B cell (primary cell): Measurements from ENCODE around the gene KLHL13. TPM values are rescaled to one million over a fixed set of nuclear protein-coding genes. Genes with fewer than 3 reads are reported as not detected.

Source experiments
- ATAC-seq: fragments of 200-7000 bp; cut with Tn5 transposase; one replicate; pipeline ENCODE4 v1.10.0; 2021; ENCODE audit warnings: low read depth, mild to moderate bottlenecking, moderate number of reproducible peaks, moderate library complexity
- CTCF ChIA-PET: fragments of 350-600 bp; sonication (Branson Sonifier 250); formaldehyde crosslinking; loops from one replicate; lab custom pipeline; 2021; ENCODE audit warnings: antibody characterized with exemption, inconsistent platforms; lab: Charles Lee
- POLR2A ChIA-PET: fragments of 350-600 bp; sonication (Branson Sonifier 250); formaldehyde crosslinking; loops from one replicate; lab custom pipeline; 2021; ENCODE audit warnings: antibody characterized with exemption; lab: Charles Lee
- DNase-seq: peaks from one replicate; pipeline ENCODE4 v3.0.0; 2013
- H2AFZ ChIP-seq: 2 replicates; pipeline ENCODE4 v1.6.1; 2012; ENCODE audit warnings: mild to moderate bottlenecking, low read depth, low read length; ENCODE audit not compliant: insufficient read depth, poor library complexity, severe bottlenecking
- H3K27ac ChIP-seq, 2 donors: 1 replicate in 1 of 2; 2 replicates in 1 of 2; pipeline ENCODE4 v1.5.1; 2012 to 2013; ENCODE audit warnings: low read length in 2 of 2, mild to moderate bottlenecking in 2 of 2, moderate library complexity in 1 of 2
- H3K27me3 ChIP-seq, 4 experiments: fragments of 200-600 bp in 1 of 4; sonication (generic) in 1 of 4; replicated peaks in 1 of 4; 1 replicate in 2 of 4; 2 replicates in 2 of 4; pipeline versions ENCODE4 v1.6.1 to v1.7.0; 2013 to 2016; ENCODE audit warnings: low read length in 3 of 4, mild to moderate bottlenecking in 2 of 4, mixed read lengths in 1 of 4, moderate library complexity in 1 of 4; ENCODE audit not compliant: insufficient read depth in 4 of 4, control insufficient read depth in 3 of 4; ENCODE audit errors: control extremely low read depth in 1 of 4
- H3K36me3 ChIP-seq, 2 experiments: replicated peaks in 1 of 2; 1 replicate in 1 of 2; 2 replicates in 1 of 2; pipeline versions ENCODE4 v1.6.1 to v1.7.1; 2013; ENCODE audit warnings: low read length in 1 of 2; ENCODE audit not compliant: insufficient read depth in 2 of 2, control insufficient read depth in 1 of 2; ENCODE audit errors: control extremely low read depth in 1 of 2, extremely low read depth in 1 of 2
- H3K4me1 ChIP-seq, 2 donors: fragments of 200-600 bp in 1 of 2; sonication (generic) in 1 of 2; 1 replicate in 1 of 2; 2 replicates in 1 of 2; pipeline versions ENCODE4 v1.5.1 to v1.6.1; 2013 to 2017; ENCODE audit warnings: low read length in 2 of 2; ENCODE audit not compliant: control insufficient read depth in 2 of 2, insufficient read depth in 2 of 2
- H3K4me2 ChIP-seq: replicated peaks from 2 replicates; pipeline ENCODE3; 2012; ENCODE audit warnings: mild to moderate bottlenecking, low read depth, low read length; ENCODE audit not compliant: poor library complexity, severe bottlenecking
- H3K4me3 ChIP-seq, 5 experiments: fragments of 200-600 bp in 1 of 5; sonication (generic) in 1 of 5; 1 replicate in 3 of 5; 2 replicates in 2 of 5; pipeline versions ENCODE4 v1.5.1 to v1.7.0; 2011 to 2016; ENCODE audit warnings: low read length in 4 of 5, mild to moderate bottlenecking in 4 of 5, low read depth in 2 of 5, control low read depth in 1 of 5, moderate library complexity in 1 of 5; ENCODE audit not compliant: insufficient read depth in 1 of 5; ENCODE audit errors: control extremely low read depth in 1 of 5, extremely low read depth in 1 of 5
- H3K79me2 ChIP-seq: fragments of 200-600 bp; sonication (generic); one replicate; pipeline ENCODE4 v1.6.0; 2016; ENCODE audit warnings: low read length; ENCODE audit not compliant: control insufficient read depth, insufficient read depth
- H3K9ac ChIP-seq: fragments of 200-600 bp; sonication (generic); 2 replicates; pipeline ENCODE4 v1.6.1; 2017; ENCODE audit warnings: mild to moderate bottlenecking, low read length, moderate library complexity
- H3K9me3 ChIP-seq, 3 donors: one replicate each; pipeline versions ENCODE4 v1.6.1 to v1.7.1; 2013; ENCODE audit warnings: low read length in 2 of 3; ENCODE audit not compliant: control insufficient read depth in 2 of 3, insufficient read depth in 1 of 3; ENCODE audit errors: control extremely low read depth in 1 of 3
- H4K20me1 ChIP-seq: 2 replicates; pipeline ENCODE4 v1.6.0; 2012; ENCODE audit warnings: mild to moderate bottlenecking, low read length; ENCODE audit not compliant: insufficient read depth, control insufficient read depth, poor library complexity, severe bottlenecking
- H3K27ac Mint-ChIP-seq: one replicate; pipeline ENCODE4 v1.8.0; 2021; ENCODE audit warnings: mixed read lengths
- H3K27me3 Mint-ChIP-seq: one replicate; pipeline ENCODE4 v1.8.0; 2021; ENCODE audit warnings: mixed read lengths
- H3K4me1 Mint-ChIP-seq: one replicate; pipeline ENCODE4 v1.8.0; 2021; ENCODE audit warnings: mixed read lengths
- H3K4me3 Mint-ChIP-seq: one replicate; pipeline ENCODE4 v1.8.0; 2021; ENCODE audit warnings: mixed read lengths
- H3K9me3 Mint-ChIP-seq: one replicate; pipeline ENCODE4 v1.8.0; 2022; ENCODE audit warnings: mixed read lengths; ENCODE audit not compliant: insufficient read depth
- CTCF ChIP-seq: fragments of 200-600 bp; IDR thresholded peaks from one replicate; pipeline ENCODE4 v1.8.0; 2022; ENCODE audit warnings: antibody characterized with exemption, mild to moderate bottlenecking
- EZH2 ChIP-seq: IDR thresholded peaks from 2 replicates; pipeline ENCODE4 v1.6.1; 2012; ENCODE audit warnings: borderline replicate concordance, low read depth, mild to moderate bottlenecking, moderate library complexity, low read length; ENCODE audit not compliant: insufficient read depth, poor library complexity, severe bottlenecking
- WGBS: methylation state at CpG from one replicate; pipeline ENCODE4 v1.1.5; 2013; ENCODE audit warnings: missing lambda C conversion rate; ENCODE audit not compliant: insufficient coverage; 5-methylcytosine and 5-hydroxymethylcytosine counted together
- intact Hi-C: fragments of 100-400 bp; cut with micrococcal nuclease; formaldehyde crosslinking; loops from one replicate; pipeline ENCODE4 v1.10.0; 2022
- polyA plus RNA-seq: library from polyadenylated mRNA; depleted of rRNA; stranded (reverse); fragments of >200 nt; gene quantifications from 2 replicates; pipeline ENCODE4 v1.2.3, GENCODE V29; 2012
- total RNA-seq, 2 donors: library from RNA; stranded (reverse); fragments of 120-200 nt in 1 of 2; gene quantifications; 1 replicate in 1 of 2; 2 replicates in 1 of 2; pipeline versions ENCODE4 v1.2.3 to v1.2.4, GENCODE V29; 2013 to 2022

KLHL13 gene
- total and polyA plus RNA-seq, 2 donors (not counting 1 experiment from before 2014, with no cell fraction given) = 0.04 TPM; not detected in 1

GRCh38 chrX:118024482-118024881 is 92.1 kb downstream of the KLHL13 start:
- H2AFZ ChIP-seq = no peak overlapping the region
- Mint-ChIP-seq H3K4me3 (no peak overlapping the region), H3K27ac (no peak overlapping the region), H3K27me3 (no peaks in the 10 kb centered on the region), H3K9me3 (no peaks in the 10 kb centered on the region), H3K4me1 (no peaks in the 10 kb centered on the region)
- no peaks in the 10 kb centered on the region for H4K20me1 ChIP-seq
- no peak overlapping the region for H3K4me3 ChIP-seq
- no peaks in the 10 kb centered on the region for H3K27me3 ChIP-seq
- POLR2A ChIA-PET = no interaction called here
- TF ChIP-seq EZH2 (no peak), CTCF (no peak)
- ATAC-seq (no peak), DNase-seq (no peak)
- H3K4me2 ChIP-seq = no peak overlapping the region
- no peaks in the 10 kb centered on the region for H3K4me1 ChIP-seq
- no CpG with 5 or more reads among the region's 1 CpG for WGBS
- H3K79me2 ChIP-seq = no peaks in the 10 kb centered on the region
- H3K36me3 ChIP-seq = no peaks in the 10 kb centered on the region
- no peaks in the 10 kb centered on the region for H3K9me3 ChIP-seq
- CTCF ChIA-PET = no interaction called here
- intact Hi-C loops = no loop called here
- H3K27ac ChIP-seq = no peak overlapping the region
- H3K9ac ChIP-seq = no peak overlapping the region

GRCh38 chrX:118022753-118023152 is 93.9 kb downstream of the KLHL13 start:
- H3K9ac ChIP-seq = no peak overlapping the region
- Mint-ChIP-seq H3K9me3 (no peaks in the 10 kb centered on the region), H3K27me3 (no peaks in the 10 kb centered on the region), H3K27ac (no peak overlapping the region), H3K4me3 (no peak overlapping the region), H3K4me1 (no peaks in the 10 kb centered on the region)
- DNase-seq = no peak
- intact Hi-C loops = no loop called here
- no peaks in the 10 kb centered on the region for H3K9me3 ChIP-seq
- H3K27me3 ChIP-seq = no peaks in the 10 kb centered on the region
- no peaks in the 10 kb centered on the region for H3K79me2 ChIP-seq
- H4K20me1 ChIP-seq = no peaks in the 10 kb centered on the region
- H3K4me3 ChIP-seq = no peak overlapping the region
- CTCF ChIA-PET = no interaction called here
- no peaks in the 10 kb centered on the region for H3K4me1 ChIP-seq
- no peaks in the 10 kb centered on the region for H3K36me3 ChIP-seq
- POLR2A ChIA-PET = no interaction called here
- no peak for ATAC-seq
- H3K27ac ChIP-seq = no peak overlapping the region
- TF ChIP-seq EZH2 (no peak), CTCF (no peak)
- WGBS = no CpG with 5 or more reads among the region's 2 CpGs
- H2AFZ ChIP-seq = no peak overlapping the region
- H3K4me2 ChIP-seq = no peak overlapping the region
